GM06990 (cell line): Measurements from ENCODE around the gene ADCK2.

Experiments used
- DNase-seq: peaks from one replicate; pipeline ENCODE4 v3.0.0-alpha.2; 2011; ENCODE audit not compliant: insufficient read length; ENCODE audit errors: extremely low read depth
- H3K27me3 ChIP-seq: replicated peaks from 2 replicates; pipeline ENCODE4 v1.6.0; 2011; ENCODE audit warnings: low read length; ENCODE audit not compliant: control insufficient read depth, insufficient read depth
- H3K36me3 ChIP-seq: 2 replicates; pipeline ENCODE4 v1.5.1; 2011; ENCODE audit warnings: low read length; ENCODE audit not compliant: control insufficient read depth, insufficient read depth
- H3K4me3 ChIP-seq: replicated peaks from 2 replicates; pipeline ENCODE4 v1.5.1; 2011; ENCODE audit warnings: low read depth, mild to moderate bottlenecking, control low read depth, low read length
- CTCF ChIP-seq: IDR thresholded peaks from 2 replicates; pipeline ENCODE4 v1.5.1; 2011; ENCODE audit warnings: low read length, control low read depth, mild to moderate bottlenecking, inconsistent platforms; ENCODE audit not compliant: insufficient read depth, poor library complexity, severe bottlenecking

ADCK2 gene

GRCh38 chr7:140654109-140654387, 18.7 kb upstream of the ADCK2 start:
- TF ChIP-seq CTCF, result no peak
- Histone ChIP-seq H3K36me3 (no peaks in the 10 kb centered on the region), H3K4me3 (no peak overlapping the region), H3K27me3 (no peaks in the 10 kb centered on the region)
- DNase-seq, result no peak

- no peak for DNase-seq
- no peak for TF ChIP-seq CTCF
- Histone ChIP-seq H3K4me3 (no peak overlapping the region), H3K27me3 (no peaks in the 10 kb centered on the region), H3K36me3 (no peaks in the 10 kb centered on the region)
Measured at GRCh38 chr7:140654661-140655060, 18.1 kb upstream of the ADCK2 start.

- Histone ChIP-seq H3K27me3 (no peaks in the 10 kb centered on the region; the same call in none of the 2 replicates), H3K4me3 (no peak overlapping the region), H3K36me3 (no peaks in the 10 kb centered on the region)
- no peak for TF ChIP-seq CTCF
- DNase-seq, result no peak
Measured at GRCh38 chr7:140655511-140656408, 17.0 kb upstream of the ADCK2 start.

- H3K4me3 ChIP-seq, result no peak overlapping the region
- no peak for TF ChIP-seq CTCF
- peak; percentile 42 for DNase-seq
- H3K36me3 ChIP-seq, result no peaks in the 10 kb centered on the region
- no peaks in the 10 kb centered on the region; the same call in none of the 2 replicates for H3K27me3 ChIP-seq
Measured at GRCh38 chr7:140656548-140657515, 15.9 kb upstream of the ADCK2 start.

GRCh38 chr7:140657891-140658290, 14.9 kb upstream of the ADCK2 start:
- no peak for DNase-seq

More at GRCh38 chr7:140657891-140658290, 14.9 kb upstream of the ADCK2 start:
- Histone ChIP-seq H3K27me3 (no peaks in the 10 kb centered on the region; the same call in none of the 2 replicates), H3K4me3 (no peak overlapping the region), H3K36me3 (no peaks in the 10 kb centered on the region)
- TF ChIP-seq CTCF, result no peak
